Neutrophil (primary cell): ENCODE results near the gene NACC1.
A peak's percentile ranks its signal among the peaks of the same experiment; 100 is the strongest.

Experiments used
- H3K27ac ChIP-seq: fragments of 200-600 bp; sonication (generic); 2 replicates; pipeline ENCODE4 v1.5.1; 2016; ENCODE audit warnings: mild to moderate bottlenecking, moderate library complexity
- H3K27me3 ChIP-seq: fragments of 200-600 bp; sonication (generic); 2 replicates; pipeline ENCODE4 v1.6.0; 2016; ENCODE audit warnings: mild to moderate bottlenecking
- H3K36me3 ChIP-seq: fragments of 200-600 bp; sonication (generic); 2 replicates; pipeline ENCODE4 v1.5.1; 2017
- H3K4me1 ChIP-seq, 2 experiments: fragments of 200-600 bp in 1 of 2; sonication (generic) in 1 of 2; 1 replicate in 1 of 2; 2 replicates in 1 of 2; pipeline versions ENCODE4 v1.5.1 to v1.6.1; 2013 to 2016; ENCODE audit warnings: low read depth in 1 of 2, low read length in 1 of 2, mild to moderate bottlenecking in 1 of 2, moderate library complexity in 1 of 2; ENCODE audit not compliant: control insufficient read depth in 1 of 2, insufficient read depth in 1 of 2
- H3K4me3 ChIP-seq, 2 experiments: fragments of 200-600 bp in 1 of 2; sonication (generic) in 1 of 2; 1 replicate in 1 of 2; 2 replicates in 1 of 2; pipeline ENCODE4 v1.5.1; 2013 to 2016; ENCODE audit warnings: low read depth in 1 of 2, low read length in 1 of 2, mild to moderate bottlenecking in 1 of 2, moderate library complexity in 1 of 2
- H3K9me3 ChIP-seq: fragments of 200-600 bp; sonication (generic); 2 replicates; pipeline ENCODE4 v1.5.1; 2016
- TF ChIP-seq, protein P1 (sequence below): fragments of 200-600 bp; sonication (generic); IDR thresholded peaks from 2 replicates; pipeline ENCODE4 v1.5.1; 2016; ENCODE audit warnings: antibody characterized with exemption

The NACC1 gene

DNA sequence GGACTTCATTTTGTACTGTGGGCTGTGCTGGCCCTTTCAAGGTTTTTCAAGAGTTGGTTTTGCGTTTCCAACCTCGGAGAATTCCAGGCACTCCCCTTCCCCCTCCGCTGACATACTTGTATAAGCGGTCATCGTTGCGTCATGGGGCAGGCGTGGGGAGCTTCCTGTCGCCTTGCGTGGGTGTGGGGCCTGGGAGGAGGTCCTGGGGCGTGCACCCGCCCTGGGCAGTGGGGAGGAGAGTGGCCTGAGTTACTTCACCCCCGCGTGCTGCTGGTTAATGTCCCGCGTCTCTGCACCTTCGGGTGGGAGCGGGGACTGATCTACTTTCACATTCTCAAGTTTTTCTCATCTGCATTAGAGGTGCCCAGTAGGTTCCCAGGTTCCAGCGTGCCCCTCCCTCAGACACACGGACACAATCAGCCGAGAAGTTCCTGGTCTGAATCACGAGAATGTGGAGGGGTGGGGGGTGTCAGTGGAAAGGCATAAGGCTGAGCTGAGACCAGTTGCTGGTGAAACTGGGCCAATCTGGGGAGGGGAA lies 36.2 kb downstream of the NACC1 start:
- Histone ChIP-seq H3K27ac (peak overlapping the region; percentile 96), H3K4me3 (peak overlapping the region; percentile 91 to 94), H3K9me3 (no peaks in the 10 kb centered on the region), H3K27me3 (no peaks in the 10 kb centered on the region), H3K36me3 (no peaks in the 10 kb centered on the region), H3K4me1 (peaks cover 66 to 69% of the 10 kb centered on the region in 2 experiments)
- TF ChIP-seq, protein P1, sequence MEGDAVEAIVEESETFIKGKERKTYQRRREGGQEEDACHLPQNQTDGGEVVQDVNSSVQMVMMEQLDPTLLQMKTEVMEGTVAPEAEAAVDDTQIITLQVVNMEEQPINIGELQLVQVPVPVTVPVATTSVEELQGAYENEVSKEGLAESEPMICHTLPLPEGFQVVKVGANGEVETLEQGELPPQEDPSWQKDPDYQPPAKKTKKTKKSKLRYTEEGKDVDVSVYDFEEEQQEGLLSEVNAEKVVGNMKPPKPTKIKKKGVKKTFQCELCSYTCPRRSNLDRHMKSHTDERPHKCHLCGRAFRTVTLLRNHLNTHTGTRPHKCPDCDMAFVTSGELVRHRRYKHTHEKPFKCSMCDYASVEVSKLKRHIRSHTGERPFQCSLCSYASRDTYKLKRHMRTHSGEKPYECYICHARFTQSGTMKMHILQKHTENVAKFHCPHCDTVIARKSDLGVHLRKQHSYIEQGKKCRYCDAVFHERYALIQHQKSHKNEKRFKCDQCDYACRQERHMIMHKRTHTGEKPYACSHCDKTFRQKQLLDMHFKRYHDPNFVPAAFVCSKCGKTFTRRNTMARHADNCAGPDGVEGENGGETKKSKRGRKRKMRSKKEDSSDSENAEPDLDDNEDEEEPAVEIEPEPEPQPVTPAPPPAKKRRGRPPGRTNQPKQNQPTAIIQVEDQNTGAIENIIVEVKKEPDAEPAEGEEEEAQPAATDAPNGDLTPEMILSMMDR = no peak

DNA sequence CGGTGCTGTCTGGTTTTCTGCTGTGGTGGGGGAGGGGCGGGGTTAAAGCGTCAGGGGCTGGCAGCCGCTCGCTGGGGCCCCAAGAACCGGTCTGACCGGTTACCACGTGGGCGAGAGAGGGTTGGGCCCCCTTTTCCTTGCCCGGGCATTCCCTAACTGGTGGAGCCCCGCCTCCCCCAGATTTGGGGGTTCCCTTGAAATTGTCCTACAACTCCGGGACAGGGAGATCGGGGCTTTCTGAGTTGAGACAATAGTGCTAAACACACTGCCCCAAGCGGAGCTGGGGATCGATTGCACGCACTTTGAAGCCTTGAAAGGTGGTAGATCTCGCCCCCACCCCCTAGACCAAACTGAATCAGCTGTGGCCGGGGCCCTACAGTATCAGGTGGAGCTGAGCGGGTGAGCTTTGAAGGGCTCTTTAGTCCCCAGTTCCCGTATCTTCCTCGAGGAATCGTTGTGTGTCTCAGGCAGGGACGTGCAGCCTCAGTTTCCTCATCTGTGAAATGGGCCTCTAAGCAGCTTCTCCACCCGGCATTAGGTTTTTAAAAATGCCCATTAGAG lies 36.9 kb downstream of the NACC1 start:
- Histone ChIP-seq H3K27me3 (no peaks in the 10 kb centered on the region), H3K4me3 (peak overlapping the region; percentile 91 to 94), H3K27ac (peak overlapping the region; percentile 96), H3K4me1 (peaks cover 71 to 73% of the 10 kb centered on the region in 2 experiments), H3K9me3 (no peaks in the 10 kb centered on the region), H3K36me3 (no peaks in the 10 kb centered on the region)
- TF ChIP-seq, protein P1 = no peak

DNA sequence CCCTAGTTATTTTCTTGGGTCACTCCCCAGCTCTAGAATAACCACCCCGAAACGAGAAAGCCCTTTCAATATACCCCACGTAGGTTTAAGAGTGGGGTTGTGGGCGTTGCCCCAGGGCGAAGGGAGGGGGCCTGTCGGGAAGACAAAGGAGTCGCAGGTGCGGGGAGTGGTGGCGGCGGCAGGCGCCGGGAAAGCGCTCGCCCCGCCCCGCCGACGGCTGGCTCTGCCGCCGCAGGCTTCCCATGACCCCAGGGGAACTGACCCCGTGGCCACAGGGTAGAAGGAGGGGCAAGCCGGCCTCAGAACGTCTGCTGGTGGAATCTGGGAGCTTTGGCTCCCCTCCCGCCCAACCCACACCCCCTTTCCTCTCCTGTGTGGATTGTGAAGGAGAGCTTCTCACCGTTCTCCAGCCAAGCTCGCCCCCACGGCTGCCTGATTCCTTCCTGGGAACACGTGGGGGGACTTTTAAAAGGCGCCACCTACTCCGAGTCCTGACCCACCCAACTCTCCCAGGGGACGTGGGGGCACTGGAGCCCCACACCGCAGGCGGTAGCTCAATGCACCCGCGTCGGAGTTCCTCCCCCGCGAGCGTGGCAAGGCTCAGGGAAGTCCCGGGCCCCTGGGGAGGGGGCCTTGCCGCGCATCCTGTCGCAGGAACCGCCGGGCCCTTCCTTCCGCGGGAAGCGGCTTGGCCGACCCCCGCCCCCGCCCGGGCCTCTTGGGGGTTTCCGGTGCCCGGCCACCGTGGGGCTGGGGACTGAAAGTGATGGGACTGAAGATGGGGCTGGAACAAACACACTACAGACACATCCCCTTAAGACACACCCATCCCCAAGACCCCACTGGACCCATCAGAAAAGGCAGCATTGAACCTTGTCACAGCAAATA lies 37.7 kb downstream of the NACC1 start:
- peaks cover 71 to 73% of the 10 kb centered on the region in 2 experiments for H3K4me1 ChIP-seq
- H3K36me3 ChIP-seq = no peaks in the 10 kb centered on the region
- TF ChIP-seq, protein P1 = peak; percentile 24
- H3K27me3 ChIP-seq = no peaks in the 10 kb centered on the region
- peak overlapping the region; percentile 91 to 94 for H3K4me3 ChIP-seq
- peak overlapping the region; percentile 96 for H3K27ac ChIP-seq
- no peaks in the 10 kb centered on the region for H3K9me3 ChIP-seq

DNA sequence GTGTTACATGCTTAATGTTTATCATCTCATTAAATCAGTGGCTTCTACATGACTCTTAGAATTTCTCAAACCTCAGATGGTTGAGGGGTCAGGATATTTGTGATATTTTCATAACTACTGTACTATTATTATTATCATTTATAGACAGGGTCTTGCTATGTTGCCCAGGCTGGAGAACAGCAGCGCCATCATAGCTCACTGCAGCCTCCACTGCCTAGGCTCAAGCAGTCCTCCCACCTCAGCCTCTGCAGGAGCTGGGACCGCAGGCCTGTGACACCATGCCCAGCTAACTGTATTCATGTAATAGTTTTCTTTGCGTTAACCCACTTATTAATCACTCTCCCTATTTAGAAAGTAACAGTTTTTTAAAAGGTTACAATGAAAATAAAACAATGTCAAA lies 41.6 kb downstream of the NACC1 start:
- H3K9me3 ChIP-seq = no peaks in the 10 kb centered on the region
- no peaks in the 10 kb centered on the region for H3K27me3 ChIP-seq
- no peaks in the 10 kb centered on the region for H3K36me3 ChIP-seq
- TF ChIP-seq, protein P1 = no peak
- peak overlapping the region; percentile 96 for H3K27ac ChIP-seq
- H3K4me3 ChIP-seq = no peak overlapping the region
- peaks cover 90 to 97% of the 10 kb centered on the region in 2 experiments for H3K4me1 ChIP-seq

DNA sequence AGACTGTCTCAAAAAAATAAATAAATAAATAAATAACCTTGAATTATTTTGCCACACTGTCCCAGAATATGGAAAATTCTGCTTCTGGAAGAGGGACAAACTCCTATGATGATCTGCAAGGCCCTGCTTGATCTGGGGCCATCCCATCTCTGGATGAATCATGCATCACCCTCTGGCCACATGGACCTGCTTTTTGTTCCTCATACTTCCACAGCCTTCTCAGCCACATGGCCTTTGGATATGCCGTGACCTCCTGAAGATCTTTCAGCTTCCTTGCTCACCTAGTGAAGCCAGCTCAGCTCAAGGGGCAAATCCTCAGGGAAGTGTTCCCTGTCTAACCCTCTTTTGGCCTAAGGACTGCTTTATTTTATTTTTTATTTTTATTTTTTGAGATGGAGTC lies 42.5 kb downstream of the NACC1 start:
- Histone ChIP-seq H3K9me3 (no peaks in the 10 kb centered on the region), H3K36me3 (no peaks in the 10 kb centered on the region), H3K27ac (peak overlapping the region; percentile 18), H3K4me3 (no peak overlapping the region), H3K27me3 (no peaks in the 10 kb centered on the region), H3K4me1 (peaks cover 92 to 98% of the 10 kb centered on the region in 2 experiments)
- TF ChIP-seq, protein P1 = no peak
